ENCODE measurements around the gene FER. TPM values are rescaled to one million over a fixed set of nuclear protein-coding genes. Genes with fewer than 3 reads are reported as not detected.

Gene FER
- polyA plus RNA-seq, 1 of the 3 experiments (the other 2 are of a cell fraction) = 1.8 TPM

- Histone ChIP-seq H3F3A (replicated peaks; ENCODE audit: insufficient read depth) (peaks cover 13% of the 10 kb centered on the region), H3K9me3 (no peaks in the 10 kb centered on the region), H3K4me1 (ENCODE audit: control insufficient read depth in 1 of 2, insufficient read depth in 2 of 2, low read depth in 1 of 2, low read length in 1 of 2) (no peaks in the 10 kb centered on the region), H3K79me2 (ENCODE audit: insufficient read depth) (no peaks in the 10 kb centered on the region), H4K20me1 (ENCODE audit: insufficient read depth) (no peaks in the 10 kb centered on the region), H3K9me2 (no peaks in the 10 kb centered on the region), H3K27me3 (ENCODE audit: insufficient read depth) (no peaks in the 10 kb centered on the region), H2AFZ (ENCODE audit: low read depth) (no peak overlapping the region), H3K4me3 (ENCODE audit: low read depth in 2 of 2, low read length in 1 of 2) (no peak overlapping the region), H3K4me2 (no peak overlapping the region), H3K9ac (no peak overlapping the region), H3K36me3 (replicated peaks in 1 of 2; ENCODE audit: control insufficient read depth in 1 of 2, insufficient read depth in 2 of 2, low read length in 1 of 2) (peaks cover 0 to 4% of the 10 kb centered on the region in 2 experiments), H3K27ac (ENCODE audit: low read depth in 2 of 2, low read length in 1 of 2) (no peak overlapping the region)
- no peak for DNase-seq
- CTCF ChIA-PET = no interaction called here
- POLR2A ChIA-PET = no interaction called here
- no peak for TF ChIP-seq USF1 (IDR thresholded peaks at IDR 0.05; ENCODE audit: borderline replicate concordance, low read depth)
- TF ChIP-seq TAF1 (IDR thresholded peaks at IDR 0.05; ENCODE audit: borderline replicate concordance, low read depth, low read length) = no peak
These were observed 177.4 kb downstream of the FER start for GRCh38 chr5:108925073-108925472.

- H3K27me3 ChIP-seq (ENCODE audit: insufficient read depth) = no peaks in the 10 kb centered on the region
- H3K4me3 ChIP-seq (ENCODE audit: low read depth in 2 of 2, low read length in 1 of 2) = no peak overlapping the region
- H3K9me2 ChIP-seq = no peaks in the 10 kb centered on the region
- peaks cover 3% of the 10 kb centered on the region for H3F3A ChIP-seq (replicated peaks; ENCODE audit: insufficient read depth)
- no peaks in the 10 kb centered on the region for H3K79me2 ChIP-seq (ENCODE audit: insufficient read depth)
- H3K4me2 ChIP-seq = no peak overlapping the region
- ChIA-PET POLR2A (no interaction called here), CTCF (no interaction called here)
- 77% methylated on average over 3 of the region's 3 CpGs for WGBS (ENCODE audit: low lambda C conversion rate)
- H3K9ac ChIP-seq = no peak overlapping the region
- DNase-seq = no peak
- no peak overlapping the region for H3K27ac ChIP-seq (ENCODE audit: low read depth in 2 of 2, low read length in 1 of 2)
- H3K9me3 ChIP-seq = no peaks in the 10 kb centered on the region
- no peak overlapping the region for H2AFZ ChIP-seq (ENCODE audit: low read depth)
- TF ChIP-seq FOXJ3 (CRISPR knock-in tag; IDR thresholded peaks at IDR 0.05) = no peak
- no peak for TF ChIP-seq SIN3A (IDR thresholded peaks at IDR 0.05; ENCODE audit: borderline replicate concordance, low read depth, low read length)
- no peak for TF ChIP-seq SMC3 (IDR thresholded peaks at IDR 0.05; ENCODE audit: low read depth, low read length)
- TF ChIP-seq CHD2 (IDR thresholded peaks at IDR 0.05; ENCODE audit: low read length, partially characterized antibody) = no peak
- no peak for TF ChIP-seq POLR2AphosphoS5 (IDR thresholded peaks at IDR 0.05; ENCODE audit: low read depth, low read length)
- TF ChIP-seq NFIC (IDR thresholded peaks at IDR 0.05; ENCODE audit: borderline replicate concordance) = no peak
- no peak for TF ChIP-seq ZBTB33 (IDR thresholded peaks at IDR 0.05; ENCODE audit: borderline replicate concordance, low read depth)
- TF ChIP-seq RAD21 (IDR thresholded peaks at IDR 0.05; ENCODE audit: low read length) = no peak
- no peak for TF ChIP-seq MXI1 (IDR thresholded peaks at IDR 0.05; ENCODE audit: low read depth, low read length)
- no peak for TF ChIP-seq TAF1 (IDR thresholded peaks at IDR 0.05; ENCODE audit: borderline replicate concordance, low read depth, low read length)
- no peak for TF ChIP-seq MAX (IDR thresholded peaks at IDR 0.05; ENCODE audit: low read depth)
- no peak for TF ChIP-seq USF2 (IDR thresholded peaks at IDR 0.05; ENCODE audit: borderline replicate concordance, low read depth, low read length)
- TF ChIP-seq MEF2A (IDR thresholded peaks at IDR 0.05; ENCODE audit: borderline replicate concordance, low read depth) = no peak
- TF ChIP-seq USF1 (IDR thresholded peaks at IDR 0.05; ENCODE audit: borderline replicate concordance, low read depth) = no peak
- TF ChIP-seq JUND (IDR thresholded peaks at IDR 0.05) = no peak
- peaks cover 0 to 7% of the 10 kb centered on the region in 2 experiments for H3K36me3 ChIP-seq (replicated peaks in 1 of 2; ENCODE audit: control insufficient read depth in 1 of 2, insufficient read depth in 2 of 2, low read length in 1 of 2)
- H3K4me1 ChIP-seq (ENCODE audit: control insufficient read depth in 1 of 2, insufficient read depth in 2 of 2, low read depth in 1 of 2, low read length in 1 of 2) = no peaks in the 10 kb centered on the region
- no peaks in the 10 kb centered on the region for H4K20me1 ChIP-seq (ENCODE audit: insufficient read depth)
These were observed 182.4 kb downstream of the FER start for GRCh38 chr5:108930107-108930506.
